Stimulated activated CD4-positive, alpha-beta T cell treated with anti-CD3 and anti-CD28 coated beads, Interleukin-12 subunit alpha, Interleukin-12 subunit beta, amount 100 ng/mL, for 24 hours (primary cell): ENCODE results near the gene SLC41A3.
A peak's percentile ranks its signal among the peaks of the same experiment; 100 is the strongest.
"Not testable (repeated sequence)": the region's sequence is repeated elsewhere in the genome, so short reads cannot be mapped to it uniquely, and the experiment has no call there.

Experiments used
- DNase-seq, 2 experiments: peaks; one replicate each; pipeline ENCODE4 v3.0.0-alpha.2; 2020; ENCODE audit warnings: low read depth in 2 of 2

Gene SLC41A3

DNA sequence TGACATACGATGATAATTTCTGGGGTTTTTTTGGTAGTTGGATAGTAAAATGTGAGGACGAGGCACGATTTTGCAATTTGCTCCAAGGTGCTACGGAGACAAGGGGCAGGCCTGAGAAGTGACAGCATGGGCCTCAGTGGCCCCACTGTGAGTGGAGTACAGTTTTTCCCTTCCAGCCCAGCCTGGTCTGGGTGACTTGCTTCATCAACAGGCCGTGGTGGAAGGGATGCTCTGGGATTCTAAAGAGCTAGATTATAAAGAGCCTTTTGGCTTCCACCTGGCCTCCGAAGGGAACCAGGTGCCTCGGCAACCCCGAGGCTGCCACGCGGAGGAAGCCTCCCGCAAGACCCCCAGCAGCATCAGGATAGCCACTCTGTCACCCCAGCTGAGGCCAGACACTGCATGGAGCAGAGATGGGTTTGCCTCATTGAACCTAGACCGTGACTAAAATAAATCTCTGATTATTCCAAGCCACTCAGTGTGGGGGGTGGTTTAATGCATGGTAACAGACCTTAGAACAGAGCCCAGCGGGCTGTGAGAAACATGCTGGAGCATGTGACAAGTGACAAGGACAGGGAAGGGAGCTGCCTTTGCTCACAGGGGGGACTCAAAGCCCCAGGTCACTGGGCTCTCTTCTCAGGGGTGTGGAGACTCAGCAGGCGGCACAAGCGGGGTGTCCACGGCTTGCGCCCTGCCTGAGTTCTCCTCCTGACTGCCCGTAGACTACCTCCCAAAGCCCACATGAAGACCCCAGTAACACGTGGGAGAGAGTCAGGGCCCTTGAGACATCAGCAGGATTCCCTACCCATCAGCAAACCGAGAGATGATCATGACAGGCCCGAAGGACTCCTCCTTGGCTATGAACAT, 22.6 kb upstream of the SLC41A3 start:
- DNase-seq = no peak

DNA sequence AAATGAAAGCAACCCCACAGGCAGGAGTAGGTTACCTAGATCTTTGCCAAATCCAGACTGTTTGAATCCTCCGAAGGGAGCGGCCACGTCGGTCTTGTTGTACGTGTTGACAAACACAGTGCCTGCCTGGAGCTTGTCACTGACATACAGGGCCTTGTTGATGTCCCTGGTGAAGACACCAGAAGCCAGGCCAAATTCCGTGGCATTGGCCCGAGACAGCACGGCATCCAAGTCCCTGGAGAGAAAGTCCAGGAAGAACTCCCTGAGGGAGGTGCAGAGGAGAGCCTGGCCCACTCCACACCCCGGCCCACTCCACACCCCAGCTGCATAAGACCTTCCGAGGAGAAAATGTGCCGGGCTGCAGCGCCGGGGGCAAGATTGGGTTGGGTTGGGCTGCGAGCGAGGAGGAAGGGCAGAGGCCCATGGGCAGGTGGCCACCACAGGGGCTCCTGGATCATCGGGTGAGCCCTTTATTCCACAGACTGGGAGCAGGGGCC, 21.8 kb upstream of the SLC41A3 start:
- DNase-seq = no peak

DNA sequence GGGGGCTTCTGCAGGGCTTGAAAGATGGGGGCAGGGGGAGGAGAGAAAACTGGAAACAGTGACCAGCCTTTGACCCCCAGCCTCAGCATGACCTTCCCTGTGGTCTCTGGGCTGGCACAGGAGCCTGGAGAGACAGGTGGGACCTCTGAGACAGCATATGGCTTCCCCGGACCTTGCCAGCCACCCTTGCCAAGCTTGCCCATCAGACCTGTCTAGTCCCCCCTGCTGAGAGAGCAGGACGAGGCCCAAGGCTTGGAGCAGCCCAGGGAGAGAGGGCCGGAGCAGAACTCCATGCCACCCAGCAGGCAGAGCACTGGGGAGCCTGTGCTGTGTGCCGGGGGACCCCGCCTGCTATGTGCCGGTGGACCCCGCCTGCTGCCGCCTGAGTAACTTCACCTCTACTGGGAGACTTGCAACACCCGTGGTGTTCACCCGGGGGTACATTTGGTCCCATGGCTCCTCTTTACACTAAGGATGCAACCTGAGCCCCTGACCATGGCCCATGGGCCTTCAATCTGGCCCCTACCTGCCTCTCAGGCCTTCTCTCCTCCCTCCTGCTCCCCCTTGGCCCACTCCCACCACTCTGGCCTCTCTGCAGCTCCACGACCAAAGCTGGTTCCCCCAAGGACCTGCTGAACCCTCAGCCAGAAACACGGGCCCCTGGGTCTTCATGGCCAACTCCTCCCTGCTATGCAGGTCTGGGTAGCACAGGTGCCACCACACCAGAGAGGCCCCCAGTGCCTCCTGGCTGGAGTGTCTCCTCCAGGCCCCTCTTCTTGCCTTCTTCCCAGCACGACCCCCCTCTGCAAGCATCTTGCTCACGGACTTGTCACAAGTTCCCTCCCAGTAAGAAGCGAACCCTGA, 21.1 kb upstream of the SLC41A3 start:
- DNase-seq = no peak

DNA sequence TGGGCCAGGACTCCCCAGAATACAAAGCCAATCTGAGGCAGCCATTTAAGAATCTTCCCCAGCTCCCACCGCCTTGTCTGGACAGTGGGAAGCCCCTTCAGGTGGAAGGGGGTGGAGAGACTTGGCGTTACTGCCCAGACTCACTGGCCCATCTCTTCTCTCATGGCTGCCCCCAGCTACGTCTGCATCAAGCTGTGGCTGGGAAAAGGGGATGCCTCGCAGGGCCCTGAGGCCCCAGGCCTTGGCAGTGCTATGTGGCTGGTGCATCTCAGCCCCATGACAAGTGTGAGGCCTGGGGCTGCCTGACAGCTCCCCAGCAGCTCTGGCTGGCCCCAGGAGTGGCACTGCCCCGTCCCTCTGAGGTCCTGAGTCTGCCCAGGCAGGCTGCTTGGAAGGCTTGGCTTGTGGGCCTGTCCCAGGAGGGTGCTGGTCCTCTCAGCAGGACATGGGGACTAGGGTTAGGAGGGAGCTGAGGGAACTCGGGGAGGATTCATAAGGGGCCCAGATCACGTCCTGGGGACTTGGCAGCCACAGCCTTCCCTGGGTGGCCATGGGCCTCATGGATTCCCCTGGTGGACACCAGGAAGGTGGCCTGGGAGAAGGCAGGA, 20.2 kb upstream of the SLC41A3 start:
- DNase-seq = no peak

DNA sequence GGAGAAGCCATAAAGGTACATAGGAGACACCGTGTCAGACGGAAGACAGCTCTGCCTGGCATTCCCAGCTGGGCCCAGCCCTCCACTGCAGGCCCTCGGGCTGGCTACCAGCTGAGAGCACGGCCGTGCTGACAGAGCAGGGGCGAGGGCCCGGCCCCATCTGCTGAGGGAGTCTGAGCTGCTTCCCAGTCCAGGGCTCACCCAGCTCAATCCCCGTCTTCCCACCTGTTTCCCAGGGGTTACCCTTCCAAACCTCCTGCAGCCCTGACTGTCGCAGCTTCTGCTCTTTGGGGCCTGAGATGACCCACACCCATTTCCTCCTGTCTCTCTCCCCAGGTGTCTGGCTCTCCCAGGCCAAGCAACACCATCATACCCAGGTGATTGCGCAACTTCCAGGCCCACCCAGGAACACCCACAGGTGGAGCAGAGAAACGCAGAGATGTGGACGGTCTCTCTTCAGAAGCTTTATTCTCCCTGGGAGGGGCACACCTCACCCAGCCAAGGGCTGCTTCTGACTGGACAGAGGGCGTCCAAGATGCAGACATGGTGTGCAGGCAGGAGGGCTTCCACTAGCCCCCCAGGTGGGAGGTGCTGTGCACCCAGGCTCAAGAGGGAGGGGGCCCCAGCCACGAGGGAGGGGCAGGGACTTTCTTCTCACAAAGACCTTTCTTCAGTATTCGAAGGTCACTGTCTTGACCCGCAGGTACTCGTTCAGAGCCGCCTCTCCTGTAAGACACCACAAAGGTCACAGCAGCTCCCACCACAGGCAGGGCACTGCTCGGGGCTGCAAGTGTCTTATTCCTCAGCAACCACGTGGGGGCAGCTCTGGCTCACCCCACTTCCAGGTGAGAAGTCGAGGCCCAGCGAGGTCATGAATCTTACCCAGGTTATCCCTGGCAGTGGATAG, 19.4 kb upstream of the SLC41A3 start:
- no peak for DNase-seq

DNA sequence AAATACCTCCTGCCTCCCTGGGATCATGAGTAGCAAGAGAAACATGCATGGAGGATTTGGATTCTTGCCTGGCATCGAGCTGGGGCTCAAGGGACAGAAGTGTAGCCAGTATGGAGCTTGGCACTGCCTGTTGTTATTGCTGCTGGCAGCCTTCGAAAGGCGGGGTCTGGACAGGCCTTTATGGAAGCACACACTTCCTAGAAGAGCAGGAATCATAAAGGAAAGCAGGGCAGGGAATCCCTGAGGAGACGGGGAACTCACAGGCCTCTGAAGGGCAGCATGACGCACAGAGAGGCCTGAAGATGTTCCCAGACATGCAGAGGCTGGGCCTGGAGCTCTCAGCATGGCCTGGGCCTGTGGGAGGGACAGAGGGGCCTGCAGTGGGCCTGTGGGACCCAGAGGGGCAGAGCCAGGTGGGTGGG, 18.6 kb upstream of the SLC41A3 start:
- DNase-seq = no peak

DNA sequence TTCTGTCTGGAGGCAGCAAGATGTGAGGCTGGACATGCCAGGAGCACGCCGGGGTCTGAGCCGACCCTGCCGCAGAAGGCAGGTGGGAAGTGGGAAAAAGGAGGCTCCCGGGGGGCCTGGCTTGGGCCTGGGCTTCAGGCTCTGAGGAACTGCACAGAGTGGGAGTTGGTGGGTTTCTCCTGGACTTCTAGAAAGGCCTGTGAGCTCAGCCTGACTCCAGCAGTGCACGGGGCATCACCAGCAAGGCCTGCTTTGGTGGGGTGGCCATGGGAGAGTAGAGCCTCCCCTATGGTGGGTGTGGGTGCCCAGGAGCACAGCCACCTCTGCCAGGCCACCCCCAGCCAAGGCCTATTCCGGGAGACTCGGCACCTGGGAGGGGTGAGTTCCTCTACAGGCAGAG, 18.1 kb upstream of the SLC41A3 start:
- DNase-seq = no peak

DNA sequence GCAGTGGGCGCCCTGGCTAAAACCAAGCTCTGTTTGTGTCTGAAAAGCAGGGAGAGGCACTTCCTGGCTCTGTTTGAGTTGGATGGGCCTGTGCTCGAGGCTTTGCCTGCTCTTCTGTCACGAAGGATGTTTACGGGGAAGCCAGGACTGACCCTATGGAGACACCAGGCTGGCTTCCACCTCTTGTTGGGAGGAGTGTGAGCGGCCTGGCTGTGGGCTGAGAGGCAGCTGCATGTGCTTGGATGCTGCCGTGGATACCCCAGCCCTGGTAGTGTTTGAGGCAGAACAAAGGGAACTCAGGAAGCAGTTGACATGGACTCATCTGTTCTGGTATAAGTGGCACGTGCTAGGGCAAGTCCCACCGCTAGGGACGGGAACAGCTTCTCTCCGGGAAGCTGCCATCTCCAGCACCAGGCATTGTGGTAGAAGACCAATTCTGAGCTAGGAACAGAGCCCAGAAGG, 17.6 kb upstream of the SLC41A3 start:
- DNase-seq = no peak

DNA sequence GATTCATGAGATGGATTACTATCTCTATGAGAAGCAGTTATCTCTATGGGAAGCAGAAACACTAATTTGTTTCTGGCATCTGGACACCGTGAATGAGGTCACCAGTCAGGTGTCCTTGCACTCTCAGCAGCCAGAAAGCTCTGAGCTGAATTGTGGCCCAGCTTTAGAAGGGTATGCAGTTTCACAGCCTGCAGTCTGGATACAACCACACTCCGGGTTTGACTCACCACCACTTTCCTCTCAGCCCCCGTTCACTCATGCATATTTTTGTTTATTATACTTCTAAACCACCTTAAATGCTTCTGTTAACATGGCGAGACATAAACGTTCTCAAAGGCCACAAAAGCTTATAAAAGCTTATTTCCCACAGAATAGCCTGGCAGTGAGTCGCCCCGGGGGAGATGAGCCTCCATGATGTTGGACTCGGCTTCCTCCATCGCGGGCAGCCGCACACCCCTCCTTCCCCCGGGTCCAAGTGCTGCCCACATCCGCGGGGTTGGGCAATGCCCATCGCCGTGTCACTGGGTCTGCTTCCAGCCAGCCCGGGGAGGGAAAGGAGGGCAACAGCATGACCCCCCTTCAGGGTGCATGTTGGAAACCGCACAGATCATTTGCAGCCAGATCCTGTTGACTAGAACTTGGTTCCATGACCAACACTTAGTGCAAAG, 16.8 kb upstream of the SLC41A3 start:
- DNase-seq = no peak

DNA sequence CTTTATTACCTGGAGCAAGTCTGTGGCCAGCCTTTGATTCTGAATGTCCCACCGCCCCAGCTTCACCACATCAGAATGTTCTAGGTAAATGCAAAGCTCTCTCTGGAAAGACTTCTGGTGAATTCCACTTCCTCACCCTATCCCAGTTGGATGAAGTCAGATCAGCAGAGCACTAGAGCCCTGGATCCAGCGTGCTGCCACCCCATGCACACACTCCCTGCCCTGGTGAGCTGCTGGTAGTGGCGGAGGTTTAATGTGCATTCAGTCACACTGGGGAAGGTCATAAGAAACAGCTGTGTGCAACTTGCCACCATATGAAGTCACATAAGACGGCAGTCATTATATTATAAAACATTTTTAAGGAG, 16.3 kb upstream of the SLC41A3 start:
- no peak for DNase-seq

DNA sequence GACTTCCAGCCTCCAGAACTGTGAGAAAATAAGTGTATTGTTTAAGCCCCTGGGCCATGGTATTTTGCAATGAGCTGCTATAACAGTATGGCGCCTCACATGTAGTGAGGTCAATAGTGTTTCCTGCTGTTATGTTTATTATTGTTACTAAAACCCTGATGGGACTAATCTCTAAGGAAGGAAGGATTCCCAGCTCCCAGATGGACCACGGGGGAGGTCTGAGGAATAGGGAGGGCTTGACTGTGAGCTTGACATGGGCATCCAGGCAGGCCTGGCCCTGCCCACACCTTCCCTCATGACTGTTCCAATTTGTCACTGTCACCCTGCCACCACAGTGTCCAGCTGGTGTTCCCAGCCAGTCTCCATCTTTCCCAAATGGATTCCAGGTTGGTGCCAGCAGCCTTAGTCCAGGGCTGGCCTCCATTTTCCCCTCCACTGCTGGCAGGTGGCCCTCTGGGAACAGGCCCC, 14.5 kb upstream of the SLC41A3 start:
- DNase-seq = no peak

DNA sequence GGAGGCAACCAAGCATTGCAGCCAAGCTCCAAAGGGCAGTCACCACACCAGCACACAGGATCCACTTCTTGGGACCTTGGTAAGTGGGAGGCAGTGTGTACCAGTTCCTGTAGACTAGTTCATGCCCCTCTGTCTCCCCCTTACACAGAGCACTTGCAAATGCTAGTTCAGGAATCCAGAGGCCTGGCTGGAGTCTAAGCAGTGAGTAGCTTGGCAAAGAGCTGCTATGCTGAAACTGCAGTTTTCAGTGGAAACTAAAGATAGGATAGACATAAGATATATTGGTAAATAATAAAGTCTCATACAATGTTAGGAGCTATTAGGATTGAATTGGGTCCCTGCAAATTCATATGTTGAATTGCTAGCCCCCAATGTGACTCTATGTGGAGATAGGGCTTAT, 13.9 kb upstream of the SLC41A3 start:
- no peak for DNase-seq

DNA sequence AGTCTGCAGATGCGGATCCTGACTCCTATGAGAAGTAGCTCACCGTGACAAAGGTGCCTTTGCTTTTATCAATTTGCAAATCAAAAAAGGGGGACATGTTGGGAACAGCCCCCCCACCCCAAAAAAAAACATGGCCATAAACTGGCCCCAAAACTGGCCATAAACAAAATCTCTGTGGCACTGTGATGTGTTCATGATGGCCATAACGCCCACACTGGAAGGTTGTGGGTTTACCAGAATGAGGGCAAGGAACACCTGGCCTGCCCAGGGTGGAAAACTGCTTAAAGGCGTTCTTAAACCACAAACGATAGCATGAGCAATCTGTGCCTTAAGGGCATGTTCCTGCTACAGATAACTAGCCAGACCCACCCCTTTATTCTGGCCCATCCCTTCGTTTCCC, 12.3 kb upstream of the SLC41A3 start:
- DNase-seq = not testable (repeated sequence)

DNA sequence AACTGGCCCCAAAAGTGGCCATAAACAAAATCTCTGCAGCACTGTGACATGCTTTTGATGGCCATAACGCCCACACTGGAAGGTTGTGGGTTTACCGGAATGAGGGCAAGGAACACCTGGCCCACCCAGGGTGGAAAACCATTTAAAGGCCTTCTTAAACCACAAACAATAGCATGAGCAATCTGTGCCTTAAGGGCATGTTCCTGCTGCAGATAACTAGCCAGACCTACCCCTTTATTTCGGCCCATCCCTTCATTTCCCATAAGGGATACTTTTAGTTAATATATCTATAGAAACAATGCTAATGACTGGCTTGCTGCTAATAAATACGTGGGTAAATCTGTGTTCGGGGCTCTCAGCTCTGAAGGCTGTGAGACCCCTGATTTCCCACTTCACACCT, 8.2 kb upstream of the SLC41A3 start:
- not testable (repeated sequence) for DNase-seq

DNA sequence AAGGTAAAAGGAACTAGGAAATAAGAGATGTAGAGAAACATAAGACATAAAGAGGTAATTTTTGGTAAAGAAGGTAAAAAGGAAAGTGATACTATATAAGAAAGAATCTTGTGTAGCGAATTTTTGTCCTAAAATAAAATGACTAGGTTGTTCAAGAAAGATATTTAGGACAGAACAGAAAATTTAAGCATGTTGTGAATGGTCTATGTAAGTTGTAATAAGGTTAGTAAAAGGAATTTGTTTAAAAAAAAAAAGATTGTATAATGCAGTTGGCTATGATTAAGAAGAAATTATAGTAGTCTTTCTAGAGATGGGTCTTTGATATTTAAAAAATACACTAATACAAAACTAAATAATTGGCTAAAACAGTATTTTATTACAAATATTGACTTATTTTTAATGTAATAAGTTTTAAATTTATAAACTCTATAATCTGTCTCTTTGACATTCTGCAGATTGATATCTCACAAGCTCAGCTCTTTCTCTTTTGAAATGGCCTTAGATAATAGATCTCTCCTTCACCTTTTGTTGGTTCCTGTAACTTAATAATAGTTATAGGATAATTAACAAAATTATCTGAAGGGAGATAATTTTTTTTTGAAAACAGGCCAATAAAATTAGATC, 3.7 kb upstream of the SLC41A3 start:
- no peak for DNase-seq

DNA sequence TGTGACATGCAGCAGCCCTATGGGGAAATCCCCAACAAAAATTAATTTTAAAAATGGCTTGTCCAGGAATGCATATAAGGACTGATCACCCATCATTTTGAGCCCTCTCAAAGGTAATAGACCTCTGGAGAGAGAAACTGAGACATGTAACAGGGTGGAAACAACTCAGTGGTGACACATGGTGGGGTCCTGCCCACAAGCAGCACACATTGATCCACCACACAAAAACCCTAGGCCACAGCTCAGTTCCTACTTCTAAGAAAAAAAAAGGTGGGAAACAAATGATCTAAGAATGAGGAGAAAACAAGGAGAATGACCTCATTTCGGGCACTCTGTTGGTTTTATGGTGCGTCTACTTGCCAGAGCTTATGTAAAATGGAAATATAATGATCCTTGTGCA, 1.9 kb upstream of the SLC41A3 start:
- DNase-seq = no peak

DNA sequence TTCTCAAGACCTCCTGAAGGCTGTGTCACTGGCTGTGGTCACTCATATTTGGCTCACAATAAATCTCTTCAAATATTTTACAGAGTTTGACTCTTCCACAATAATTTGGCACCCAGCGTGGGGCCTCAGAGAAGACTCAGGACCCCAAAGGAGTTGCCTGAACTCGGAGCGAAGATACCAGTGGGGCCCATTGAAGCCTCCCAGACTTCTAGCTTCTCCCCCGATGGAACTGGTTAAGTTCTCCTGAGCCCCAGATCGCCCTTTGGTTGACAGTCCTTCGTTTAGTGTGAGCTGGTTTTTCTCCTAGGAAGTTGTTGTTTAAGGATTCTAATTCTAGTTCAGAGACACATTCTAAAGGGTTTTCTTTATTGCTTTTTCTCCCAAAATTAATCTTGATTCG, 1.4 kb upstream of the SLC41A3 start:
- no peak for DNase-seq

DNA sequence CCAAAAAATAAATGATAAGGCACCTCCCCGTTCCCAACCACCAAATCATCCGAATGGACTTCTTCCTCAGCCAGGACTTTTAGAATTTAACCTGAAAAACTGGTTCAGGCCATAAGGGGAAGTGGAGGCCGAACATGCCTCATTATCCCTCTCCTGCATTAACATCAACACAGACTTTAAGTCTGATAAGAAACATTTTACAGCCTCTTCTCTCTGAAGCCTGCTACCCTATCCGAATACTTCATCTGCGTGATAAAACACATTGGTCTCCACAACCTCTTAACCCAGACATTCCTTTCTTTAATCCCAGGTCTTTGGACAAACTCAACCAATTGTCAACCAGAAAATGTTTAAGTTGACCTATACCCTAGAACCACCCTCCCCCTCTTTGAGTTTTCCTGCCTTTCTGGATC, 850 bp upstream of the SLC41A3 start:
- DNase-seq = no peak

DNA sequence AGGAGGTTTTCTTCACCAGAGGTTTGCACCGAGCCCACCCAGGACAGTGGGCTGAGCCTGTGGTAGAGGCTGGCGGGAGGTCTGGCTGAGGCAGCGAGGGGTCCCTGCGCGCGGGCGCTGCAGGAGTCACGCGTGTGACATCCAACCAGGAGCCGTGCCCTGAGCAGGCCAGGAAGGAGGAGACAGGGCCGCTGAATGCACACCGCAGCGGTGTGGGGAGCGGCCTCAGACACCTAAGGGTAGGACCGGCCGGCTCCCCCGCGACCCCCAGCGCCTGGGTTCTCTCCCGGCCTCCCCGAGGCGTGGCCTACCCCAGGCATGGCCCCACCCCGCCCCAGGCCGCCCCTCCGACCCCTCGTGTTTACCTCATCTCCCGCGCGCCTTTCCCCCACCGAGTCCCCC, 412 bp downstream of the SLC41A3 start:
- DNase-seq = peak; percentile 19 to 35

DNA sequence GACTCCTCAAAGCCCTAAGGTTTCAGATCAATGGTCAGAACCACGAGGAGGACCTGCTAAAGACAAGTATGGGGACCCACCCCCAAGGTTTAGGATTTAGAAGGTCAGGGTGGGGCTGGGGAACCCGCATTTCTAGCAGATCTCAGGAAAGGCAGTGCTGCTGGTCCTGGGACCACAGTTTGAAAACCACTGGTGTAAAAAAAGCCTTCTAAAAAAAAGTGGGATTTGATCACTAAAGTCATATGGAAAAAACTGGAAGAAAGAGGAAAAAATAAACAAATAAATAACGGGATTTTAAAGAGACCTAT, 832 bp downstream of the SLC41A3 start:
- DNase-seq = no peak
